HG02884 (cell line): ENCODE measurements around the gene FER.
A peak's percentile ranks its signal among the peaks of the same experiment; 100 is the strongest.

ENCODE experiments used
- ATAC-seq: cut with Tn5 transposase; IDR thresholded peaks from one replicate; pipeline ENCODE4 v1.9.1; 2021; ENCODE audit warnings: mild to moderate bottlenecking, moderate library complexity; ENCODE audit not compliant: unreplicated experiment

The FER gene

GRCh38 chr5:109224276-109224882, 476.7 kb downstream of the FER start:
- ATAC-seq, result no peak

GRCh38 chr5:109225716-109226625, 478.3 kb downstream of the FER start:
- no peak for ATAC-seq

DNA sequence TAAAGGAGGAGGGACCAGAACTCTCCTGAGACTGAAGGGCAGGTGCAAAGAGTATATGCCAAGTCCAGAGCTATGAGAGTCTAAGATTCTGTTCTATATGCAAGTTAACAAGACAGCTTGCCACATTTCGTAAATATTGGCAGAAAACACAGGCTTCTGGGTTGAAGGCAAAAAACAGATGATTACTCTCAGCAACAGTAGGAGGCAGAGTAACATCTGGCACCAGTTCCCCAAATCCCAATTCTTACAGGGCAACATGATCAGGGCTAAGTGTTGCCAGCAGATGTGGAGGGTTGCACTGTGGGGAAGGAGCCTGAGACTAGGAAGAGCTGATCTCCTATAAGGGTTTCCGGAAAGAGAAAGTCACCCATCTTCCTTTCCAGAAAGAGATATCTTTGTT, 482.7 kb downstream of the FER start:
- no peak for ATAC-seq

DNA sequence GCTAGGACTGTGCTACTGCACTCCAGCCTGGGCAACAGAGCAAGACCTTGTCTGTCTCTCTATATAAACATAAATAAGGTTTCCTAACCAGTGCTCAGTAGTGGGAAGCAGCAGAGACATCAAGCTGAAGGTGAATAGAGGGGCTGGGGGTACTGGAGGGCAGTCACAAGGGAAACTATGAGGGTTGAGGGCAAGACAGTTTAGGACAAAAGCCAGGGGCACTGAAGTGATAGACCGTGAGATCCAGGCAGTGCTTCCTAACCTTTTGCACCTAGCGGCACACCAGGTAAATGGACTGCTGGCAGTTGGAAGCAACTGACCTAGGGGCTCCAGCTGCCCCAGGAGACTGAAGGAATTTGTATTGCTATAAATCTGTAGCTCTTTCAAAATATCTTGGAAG, 483.6 kb downstream of the FER start:
- ATAC-seq, result no peak

GRCh38 chr5:109234381-109234780, 486.7 kb downstream of the FER start:
- ATAC-seq, result no peak

- ATAC-seq, result no peak
Observed at GRCh38 chr5:109239456-109239855, 491.8 kb downstream of the FER start.

DNA sequence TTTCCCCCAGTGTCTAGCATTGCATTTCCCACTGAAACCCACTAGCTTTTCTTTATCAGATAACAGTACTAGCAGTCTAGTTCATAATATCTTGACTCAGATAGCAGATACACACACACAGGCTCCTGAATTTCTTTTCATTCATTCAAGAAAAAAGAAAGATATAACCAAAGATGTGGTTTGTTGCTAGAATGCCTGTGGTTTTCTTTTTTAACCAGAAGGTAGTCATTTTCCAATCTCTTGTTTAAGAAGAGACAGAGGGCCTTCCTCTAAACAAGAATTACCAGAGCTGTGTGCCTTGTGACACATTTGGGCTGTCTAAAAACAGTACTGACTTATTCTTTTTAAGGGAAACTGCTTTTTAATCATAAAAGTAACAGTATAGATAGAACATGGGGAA, 494.8 kb downstream of the FER start:
- peak; percentile 53 for ATAC-seq

DNA sequence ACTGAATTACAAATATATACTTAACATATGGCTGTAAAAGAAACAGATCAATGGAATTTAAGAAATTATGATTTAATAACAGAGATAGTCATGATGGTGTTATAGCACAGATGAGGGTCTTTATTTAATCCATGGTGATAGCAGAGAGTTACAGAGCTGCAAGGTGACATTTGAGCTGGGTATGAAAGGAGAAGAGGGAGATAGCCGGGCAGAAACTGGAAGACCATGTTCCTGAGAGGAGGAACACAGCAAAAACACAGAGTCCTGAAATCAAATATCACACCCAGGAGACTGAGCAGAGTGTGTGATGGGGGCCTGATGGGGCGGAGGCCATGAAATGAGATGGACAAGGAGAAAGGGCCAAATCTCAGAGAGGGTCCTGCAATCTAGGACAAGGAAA, 498.7 kb downstream of the FER start:
- ATAC-seq, result no peak
